Measurements from ENCODE around the gene CEP112.

Gene CEP112

DNA sequence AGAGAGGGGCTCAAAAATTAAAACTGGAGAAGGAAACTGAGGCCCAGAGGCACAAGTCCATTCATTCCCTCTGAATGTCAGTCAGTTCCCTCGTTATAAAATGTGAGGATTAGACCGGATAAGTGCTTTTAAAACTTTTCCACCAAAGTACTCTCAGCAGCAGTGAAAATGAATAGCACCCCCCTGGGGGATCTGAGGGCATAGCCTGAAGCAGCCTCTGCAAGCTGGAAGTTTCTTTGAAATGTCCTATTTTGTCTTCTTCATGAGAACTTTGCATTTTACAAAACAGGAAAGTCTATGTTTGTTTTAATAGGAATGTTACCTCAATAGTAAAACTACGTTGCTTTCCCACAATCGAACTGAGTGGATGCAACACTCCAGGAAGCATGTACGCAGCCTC lies 273.0 kb downstream of the CEP112 start:
- DNase-seq: no peak

DNA sequence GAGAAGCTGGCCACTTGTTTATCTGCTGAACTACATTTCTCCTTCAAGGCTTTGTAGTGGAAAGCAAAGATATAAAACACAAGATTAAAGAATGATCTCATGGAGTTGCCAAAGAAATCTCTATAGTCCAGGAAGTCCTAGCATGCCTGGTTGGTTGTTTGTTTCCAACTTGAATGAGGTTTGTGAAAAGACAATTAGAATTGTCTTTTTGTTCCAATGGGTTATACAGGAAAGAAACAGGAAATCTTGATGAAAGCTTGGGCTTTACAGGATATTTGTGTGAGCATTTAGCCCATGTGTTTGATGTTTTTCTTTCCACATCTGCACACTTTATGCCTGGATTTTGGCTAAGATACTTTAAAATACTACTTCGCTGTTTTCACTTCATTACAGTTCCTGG lies 273.4 kb downstream of the CEP112 start:
- DNase-seq: no peak

DNA sequence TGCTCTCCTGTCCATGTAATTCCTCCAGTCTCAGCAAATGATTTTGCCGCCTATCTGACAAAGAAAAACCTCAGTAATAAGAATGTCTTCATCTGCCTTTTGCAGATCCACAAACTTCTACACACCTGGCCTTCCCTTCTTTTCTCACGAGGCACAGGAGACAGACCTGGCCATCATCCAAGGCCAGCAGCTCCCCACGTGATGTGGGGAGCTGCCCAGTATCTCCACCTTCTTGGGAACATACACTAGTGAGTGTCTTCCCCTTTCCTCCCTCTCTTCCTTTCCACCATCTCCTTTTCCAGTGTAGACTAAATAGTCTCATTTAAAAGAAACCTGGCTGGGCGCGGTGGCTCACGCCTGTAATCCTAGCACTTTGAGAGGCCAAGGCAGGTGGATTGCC lies 274.4 kb downstream of the CEP112 start:
- no peak for DNase-seq

DNA sequence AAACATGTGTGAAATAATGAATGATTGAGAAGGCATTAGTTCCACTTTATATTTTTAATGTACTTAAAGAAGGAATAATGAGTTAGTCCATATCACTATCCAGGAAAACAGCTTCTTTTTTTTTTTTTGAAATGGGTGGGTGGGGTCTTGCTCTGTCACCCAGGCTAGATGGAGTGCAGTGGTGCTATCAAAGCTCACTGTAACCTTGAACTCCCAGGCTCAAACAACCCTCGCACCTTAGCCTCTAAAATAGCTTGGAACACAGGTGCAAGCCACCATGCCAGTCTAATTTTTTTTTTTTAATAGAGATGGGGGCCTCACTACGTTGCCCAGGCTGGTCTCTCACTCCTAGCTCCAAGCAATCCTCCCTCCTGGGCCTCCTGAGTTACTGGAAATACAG lies 275.5 kb downstream of the CEP112 start:
- no peak for DNase-seq

DNA sequence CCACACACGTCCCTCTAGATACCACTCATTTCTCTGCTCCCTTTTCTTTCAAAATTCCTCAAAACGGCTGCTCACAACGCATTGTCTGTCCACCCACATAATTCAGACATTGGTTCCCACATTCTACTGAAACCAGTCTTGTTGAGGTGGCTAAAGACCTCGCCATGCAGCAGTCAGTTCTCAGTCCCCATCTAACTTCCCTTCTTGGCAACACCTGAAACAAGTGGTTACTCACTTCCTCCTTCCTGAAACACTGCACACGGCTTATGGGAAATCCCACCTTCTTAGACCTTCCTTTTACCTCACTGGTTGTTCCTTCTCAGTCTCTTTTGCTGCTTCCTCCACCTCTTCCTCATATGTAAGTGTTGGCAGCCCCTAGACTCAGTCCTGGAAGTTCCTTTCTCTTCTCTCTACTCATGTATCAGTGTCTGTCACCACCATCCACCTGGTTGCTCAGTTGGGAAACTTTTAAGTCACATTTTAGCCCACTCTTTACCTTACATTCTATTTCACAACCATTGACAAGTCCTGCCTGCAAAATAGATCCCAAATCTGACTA lies 277.1 kb downstream of the CEP112 start:
- DNase-seq: no peak

DNA sequence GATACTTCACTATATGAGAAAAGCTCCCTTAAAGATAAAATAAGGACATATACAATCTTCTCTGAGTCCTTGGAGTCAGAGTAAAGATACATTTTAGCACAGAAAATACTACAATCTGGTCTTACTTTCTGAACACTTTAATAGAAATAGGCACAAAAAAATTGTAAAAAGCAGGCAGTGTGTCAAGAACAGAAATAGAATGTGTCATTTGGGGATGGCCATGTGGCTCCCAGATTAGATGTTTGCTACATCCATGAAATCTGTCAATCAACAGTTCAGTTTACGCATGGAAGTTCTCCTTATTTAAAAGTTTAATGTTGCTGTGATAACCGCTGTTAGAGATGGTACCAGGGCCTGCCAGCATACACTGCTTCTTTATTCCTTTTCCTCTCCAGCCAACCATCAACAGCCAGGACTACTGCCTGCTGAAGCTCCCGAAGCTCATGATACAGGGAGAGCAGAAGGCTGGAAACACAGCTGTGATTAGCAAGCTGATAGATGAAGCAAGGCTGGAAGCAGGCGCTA lies 278.5 kb downstream of the CEP112 start:
- no peak for DNase-seq

DNA sequence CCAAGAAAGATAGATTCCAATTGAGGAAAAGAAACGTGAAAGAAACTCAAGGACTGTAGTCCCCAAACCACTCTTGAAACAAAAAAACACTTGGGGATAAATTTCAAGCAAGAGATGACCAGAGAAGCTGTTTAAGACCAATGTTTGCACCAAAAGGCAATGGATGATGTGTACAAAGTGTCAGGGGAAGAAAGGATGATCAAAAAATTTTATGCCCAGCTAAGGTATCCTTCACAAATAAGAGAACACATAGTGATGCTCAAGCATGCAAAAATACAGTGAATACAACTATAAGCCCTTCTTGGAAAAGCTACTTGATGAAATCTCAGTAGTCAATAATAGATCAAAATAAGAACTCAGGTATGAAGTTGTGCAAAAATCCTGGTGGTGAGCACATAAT lies 281.1 kb downstream of the CEP112 start:
- no peak for DNase-seq

DNA sequence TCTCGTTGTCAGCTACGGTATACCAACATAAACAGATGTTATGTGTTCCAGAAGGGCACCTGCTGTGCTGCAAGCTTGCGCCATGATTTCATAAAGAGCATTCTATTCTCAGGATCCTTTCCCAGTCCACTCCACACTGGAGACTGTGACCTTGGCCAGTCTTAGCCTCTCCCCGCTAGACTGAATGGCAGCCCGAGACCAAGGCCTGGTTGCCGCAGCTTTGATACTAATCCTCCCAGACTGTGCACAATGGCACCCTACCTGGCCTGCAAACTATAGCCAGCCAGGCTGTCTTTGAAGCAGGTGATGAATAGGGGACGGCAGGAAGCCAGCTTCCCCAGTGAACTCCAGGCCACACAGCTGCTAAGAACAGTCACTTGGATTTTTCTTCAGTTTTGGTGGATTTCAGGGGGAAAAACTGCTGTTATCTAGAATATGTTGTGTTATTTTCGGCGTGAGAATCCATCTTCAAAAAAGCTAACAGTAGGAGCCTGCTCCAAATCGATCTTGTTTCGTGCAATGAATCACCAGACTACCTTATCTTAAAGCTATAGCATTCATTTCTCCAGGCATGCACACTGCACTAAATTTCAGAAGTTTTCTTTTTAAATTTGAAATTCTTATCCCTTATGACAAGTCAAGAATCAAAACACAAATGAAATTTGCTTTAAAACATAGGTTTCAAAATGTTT lies 289.0 kb downstream of the CEP112 start:
- peak; percentile 80 for DNase-seq

DNA sequence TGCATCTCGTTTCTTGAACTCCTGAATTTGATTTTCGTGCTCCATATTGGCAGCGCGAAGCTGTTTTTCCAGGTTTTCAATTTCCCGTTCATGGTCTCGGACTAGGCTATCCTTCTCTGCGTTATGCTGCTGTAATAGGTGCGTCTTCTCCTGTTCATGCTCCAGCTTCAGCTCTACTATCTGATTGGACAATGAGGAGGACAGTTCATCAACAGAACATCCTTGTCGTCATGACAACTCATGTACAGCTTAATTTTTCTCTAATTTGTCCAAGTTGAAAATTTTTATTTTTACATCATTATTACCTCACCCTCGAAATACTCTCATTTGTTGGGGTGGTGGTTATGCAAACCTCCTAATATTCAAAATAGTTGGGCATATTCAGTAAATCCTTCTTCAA lies 289.8 kb downstream of the CEP112 start:
- peak; percentile 20 for DNase-seq

DNA sequence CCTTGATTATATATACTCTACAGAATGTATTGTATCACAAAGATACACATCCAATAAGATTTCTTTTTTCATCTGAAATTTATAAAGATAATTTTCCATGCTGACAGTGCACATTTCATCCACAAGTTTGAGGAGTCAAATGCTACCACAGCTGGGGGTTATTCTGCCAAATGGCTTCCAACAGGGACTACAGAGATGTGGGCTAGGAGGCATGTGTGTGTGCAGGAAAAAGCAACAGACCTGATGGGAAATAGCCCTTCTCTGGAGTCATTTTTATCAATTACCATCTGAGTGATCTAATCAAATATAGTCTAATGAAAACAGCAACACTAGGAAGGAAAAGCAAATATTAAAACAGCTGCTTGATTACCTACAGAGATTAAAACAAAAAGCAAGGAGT lies 290.5 kb downstream of the CEP112 start:
- peak; percentile 10 for DNase-seq

DNA sequence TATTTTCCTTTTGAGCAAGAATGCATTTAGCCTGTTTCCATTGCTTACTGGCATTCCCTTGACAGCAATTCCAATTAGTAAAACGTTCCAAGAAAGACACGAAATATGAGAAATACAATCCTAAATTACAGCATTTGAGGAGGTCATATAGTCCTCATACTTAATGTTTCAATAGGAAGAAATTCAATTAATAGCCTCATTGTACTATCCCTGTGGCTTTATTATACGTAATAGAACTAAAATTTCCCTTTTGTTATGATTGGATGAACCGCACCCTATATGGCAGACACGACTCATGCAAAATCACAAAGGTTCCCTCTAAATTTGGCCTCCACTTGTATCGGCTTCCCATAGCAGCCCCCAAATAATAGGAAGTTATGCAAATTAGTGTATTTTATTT lies 291.7 kb downstream of the CEP112 start:
- DNase-seq: no peak

DNA sequence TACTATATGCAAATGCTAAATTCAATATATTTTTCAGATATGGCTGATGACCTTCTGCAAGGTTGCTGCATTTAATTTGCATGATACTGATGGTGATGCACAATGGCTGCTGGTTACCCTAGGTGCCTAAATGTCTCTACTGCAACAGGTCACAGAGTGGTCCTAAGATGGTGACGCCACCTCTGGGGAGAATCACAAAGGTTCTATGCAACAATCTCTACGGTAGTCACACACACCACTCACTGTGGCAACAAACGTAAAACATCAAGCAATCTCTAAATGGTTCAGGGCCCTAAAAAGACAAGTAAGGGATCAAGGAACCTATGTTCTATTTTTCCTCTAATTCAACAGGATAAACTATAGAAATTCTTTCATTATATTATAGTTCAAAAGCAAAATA lies 293.3 kb downstream of the CEP112 start:
- no peak for DNase-seq

DNA sequence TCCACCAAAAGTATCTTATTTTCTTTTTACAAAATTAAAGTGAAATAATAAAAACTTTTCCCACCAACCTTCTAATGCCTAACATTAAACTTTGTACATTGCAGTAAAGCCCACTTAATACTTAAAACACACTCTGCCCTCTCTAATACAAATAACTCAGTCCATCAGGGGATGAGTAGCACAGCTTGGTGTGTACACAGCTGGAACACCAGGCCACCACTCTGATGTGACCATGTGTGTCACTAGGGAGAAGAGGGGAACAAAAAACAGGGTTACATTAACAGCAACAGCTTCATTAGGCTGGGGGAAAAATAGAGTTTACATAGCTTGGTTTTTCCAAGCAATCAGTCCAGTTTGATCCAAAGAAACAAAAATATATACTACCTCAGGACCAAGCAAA lies 295.0 kb downstream of the CEP112 start:
- DNase-seq: peak; percentile 32

DNA sequence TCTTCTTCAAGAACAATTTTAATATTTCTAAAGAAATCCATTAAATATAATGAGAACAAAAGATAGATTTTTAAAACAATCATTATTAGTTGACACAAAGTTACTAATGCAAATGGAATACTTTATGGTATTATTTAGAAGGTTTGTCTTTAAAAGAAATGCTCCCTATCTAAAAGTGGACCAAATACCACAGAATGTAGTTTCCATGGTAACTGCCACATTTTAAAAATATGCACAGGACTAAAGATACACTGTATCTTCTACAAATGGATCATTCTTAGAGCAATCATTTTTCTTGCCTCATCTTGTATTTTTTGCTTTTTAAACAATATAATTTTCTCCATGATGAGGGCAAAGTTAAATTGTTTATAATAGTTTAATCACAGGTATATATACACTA lies 296.0 kb downstream of the CEP112 start:
- DNase-seq: no peak

DNA sequence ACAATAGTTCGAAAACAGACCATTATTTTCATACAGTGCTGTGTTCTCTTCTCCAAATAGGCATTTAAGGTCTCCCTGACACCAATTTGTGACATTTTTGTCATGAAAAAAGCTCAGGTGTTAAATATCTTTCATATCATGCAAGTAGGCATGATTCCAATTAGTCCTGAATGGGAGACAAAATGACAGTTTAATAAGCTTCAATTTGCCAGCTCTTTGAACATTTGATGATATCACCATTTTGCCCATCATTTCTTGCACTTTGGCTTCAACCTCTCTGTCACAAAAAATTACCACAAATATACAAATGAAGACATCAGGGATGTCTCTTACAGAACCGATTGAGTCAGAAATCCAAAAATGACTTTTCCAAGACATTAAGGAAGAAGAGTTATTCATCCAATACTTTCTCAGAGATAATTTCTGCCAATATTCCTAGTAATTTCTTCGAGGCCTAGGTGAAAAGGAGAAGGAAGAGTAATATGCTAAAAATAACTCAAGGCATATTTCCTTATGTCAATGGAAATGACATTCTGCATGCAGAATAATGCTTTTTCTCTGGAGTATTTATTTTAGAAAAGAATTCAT lies 298.1 kb downstream of the CEP112 start:
- no peak for DNase-seq

DNA sequence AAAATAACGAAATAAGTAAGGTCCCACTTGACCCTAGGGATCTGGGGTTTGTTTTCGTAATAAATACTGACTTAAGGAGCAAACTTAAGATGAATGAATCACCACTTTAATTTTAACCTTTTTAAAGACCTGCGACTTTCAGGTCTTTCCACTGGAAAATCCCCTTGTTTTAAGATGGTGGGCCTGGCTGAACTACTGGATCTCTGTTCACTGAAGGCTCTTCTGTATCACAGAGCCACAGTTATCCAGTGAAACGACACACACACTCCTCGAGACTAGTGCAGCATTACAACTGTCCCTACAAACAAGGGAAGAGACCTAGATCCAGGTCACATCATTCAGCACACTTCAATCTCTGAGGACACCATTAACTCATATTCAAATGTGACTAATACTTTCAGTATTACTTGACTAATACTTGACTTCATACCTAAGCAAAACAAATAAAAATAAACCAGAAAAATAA lies 299.0 kb downstream of the CEP112 start:
- DNase-seq: no peak

DNA sequence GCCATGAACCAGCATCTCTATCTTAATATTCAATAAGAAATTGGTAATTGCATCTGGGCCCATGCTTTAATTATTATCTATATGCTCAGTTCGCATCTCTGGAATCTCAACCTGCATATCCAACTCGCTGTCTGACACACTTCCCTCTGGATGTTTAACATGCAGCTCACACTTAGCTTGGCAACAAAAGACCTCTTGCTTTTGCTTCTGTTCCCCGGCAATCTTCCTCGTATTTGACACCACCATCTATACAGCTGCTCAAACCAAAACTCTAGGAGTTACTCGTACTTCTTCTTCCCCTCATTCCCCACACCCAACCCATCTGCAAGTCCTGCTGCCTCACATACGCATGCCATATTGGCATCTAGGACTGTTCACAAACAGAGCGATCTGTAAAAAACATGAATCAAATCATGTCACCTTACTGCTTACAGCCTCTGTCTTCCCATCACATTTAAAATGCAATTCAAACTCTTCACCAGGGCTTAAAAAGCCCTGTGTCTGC lies 300.6 kb downstream of the CEP112 start:
- DNase-seq: no peak

DNA sequence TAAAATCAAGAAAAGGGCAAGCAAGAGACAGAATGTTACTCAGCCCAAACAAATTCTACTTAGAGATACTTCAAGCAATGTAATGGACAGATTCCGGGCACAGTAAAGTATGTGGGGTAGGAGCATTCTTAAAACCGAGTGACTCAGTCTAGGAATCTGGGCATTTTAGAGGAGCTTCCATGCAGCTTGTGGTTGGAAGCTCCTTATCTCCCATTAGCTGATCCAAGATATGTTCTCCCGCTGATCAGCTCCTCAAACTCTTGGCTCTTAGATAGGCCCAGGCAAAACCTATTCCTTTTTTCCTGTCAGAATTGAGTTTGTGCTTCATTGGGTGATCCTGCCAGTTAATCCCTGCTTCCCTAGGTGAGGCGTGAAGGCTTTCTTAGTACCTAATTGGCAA lies 303.3 kb downstream of the CEP112 start:
- no peak for DNase-seq

DNA sequence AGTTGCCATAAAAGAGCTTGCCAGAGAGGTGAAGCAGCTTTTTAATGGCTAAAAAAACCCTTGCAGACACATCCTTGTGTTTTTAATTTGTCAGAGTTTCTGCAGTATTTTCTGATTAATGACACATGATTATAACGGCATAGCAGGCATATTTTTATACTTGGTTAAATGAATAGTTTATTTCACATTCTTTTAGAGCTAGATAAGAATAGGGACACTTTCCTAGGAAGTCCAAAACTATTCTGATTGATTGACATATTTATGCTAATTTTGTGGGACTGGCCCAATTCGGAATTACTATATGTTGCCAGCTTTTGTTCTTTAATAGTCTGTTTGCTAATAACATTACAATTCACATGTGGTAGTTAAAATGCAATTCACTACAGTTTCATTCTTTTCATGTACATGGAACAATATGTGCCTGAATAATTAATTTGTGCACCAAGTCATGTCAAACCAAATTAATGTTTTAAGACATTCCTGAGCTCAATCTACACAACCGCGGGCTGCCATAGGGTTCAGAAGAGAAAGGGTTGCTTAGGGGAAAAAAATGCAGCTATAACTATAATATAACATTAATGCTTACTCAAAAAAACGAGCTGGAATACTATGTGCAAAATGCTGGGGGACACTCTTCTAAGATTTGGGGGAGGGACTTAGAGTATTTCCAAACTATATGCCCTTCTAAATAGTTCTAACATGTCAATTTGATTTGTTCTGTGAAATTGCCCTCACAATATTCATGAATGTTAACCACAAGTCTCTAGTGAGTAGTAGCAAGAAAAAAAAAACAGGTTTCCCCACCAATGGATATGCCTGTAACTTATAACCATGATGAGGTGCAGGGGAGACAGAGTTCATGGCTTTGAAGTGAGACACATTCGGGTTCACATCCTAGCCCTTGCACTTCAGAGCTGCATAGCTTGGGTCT lies 305.4 kb downstream of the CEP112 start:
- DNase-seq: no peak

DNA sequence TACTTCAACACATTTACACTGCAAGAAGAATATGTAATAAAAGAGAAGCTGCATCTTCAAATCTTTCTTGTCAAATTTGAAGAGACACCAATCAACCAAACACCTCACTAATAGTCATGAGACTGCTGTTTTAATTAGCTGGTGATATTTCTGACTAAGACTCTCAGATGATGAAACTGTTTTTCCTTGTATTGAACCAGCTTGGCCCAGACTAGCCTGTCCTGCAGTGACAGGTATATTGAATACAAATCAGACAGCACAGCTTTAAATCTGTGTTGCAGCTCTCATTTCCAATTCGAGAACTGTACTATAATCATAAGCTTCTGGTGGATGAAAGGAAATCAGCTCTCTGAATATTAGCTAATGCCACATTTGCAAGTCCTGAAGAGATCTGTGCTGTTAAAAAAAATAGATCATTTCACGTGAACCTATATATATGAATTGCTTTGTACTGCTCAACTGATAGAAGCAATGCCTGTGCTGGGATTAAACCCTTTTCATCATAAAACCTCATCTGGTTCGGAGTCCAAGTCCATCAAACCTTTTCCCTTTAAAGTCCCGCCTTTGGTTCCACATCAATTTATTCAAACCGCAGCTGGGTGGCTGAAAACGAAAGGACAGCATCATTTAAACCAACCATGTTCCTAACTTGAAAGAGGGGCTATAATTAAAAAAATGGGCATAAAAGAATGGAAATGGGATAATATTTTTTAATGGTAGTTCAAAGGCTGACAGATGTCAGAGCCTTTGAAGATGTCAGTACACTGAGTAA lies 306.2 kb downstream of the CEP112 start:
- no peak for DNase-seq

DNA sequence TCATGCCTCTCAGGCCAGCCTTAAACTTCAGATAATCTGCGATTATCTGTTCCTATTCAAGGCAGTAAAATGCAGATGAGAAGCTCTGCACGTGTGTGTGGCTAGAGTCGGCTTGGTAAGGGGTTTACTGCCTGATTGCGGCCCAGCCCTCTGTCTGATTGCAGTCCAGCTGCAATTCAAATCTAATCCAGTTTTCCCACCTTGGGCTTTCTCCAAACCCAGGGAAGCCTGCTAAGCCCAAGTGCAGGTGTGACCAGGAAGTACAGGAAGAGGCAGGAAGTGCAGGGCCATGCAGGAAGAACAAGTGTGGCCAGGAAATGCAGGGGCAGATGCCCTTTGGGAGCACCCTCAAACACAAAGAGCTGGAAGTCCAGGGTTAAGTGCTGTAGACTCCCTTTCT lies 314.9 kb downstream of the CEP112 start:
- no peak for DNase-seq

DNA sequence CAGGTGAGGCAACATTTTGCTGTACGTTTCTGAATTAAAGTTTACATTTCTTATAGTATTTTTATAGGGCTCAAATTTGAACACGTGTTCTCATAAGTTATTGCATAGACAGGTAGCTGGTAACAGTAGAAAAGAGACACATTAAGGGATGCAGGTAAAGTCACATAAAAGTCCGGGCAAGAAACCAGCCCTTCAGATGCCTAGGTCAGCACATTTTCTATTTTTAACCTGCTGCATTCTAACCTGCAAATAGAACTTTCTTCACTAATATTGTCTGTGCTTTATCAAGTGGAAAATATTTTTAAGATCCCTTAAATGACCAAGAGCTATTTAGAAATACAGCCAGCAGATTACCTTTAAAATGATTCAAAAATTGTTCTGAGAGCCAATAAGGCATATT lies 323.1 kb downstream of the CEP112 start:
- DNase-seq: no peak

Data from NCI-H345 (cell line).